ENCODE data around the gene PLEKHO2.

The PLEKHO2 gene

GRCh38 chr15:64894395-64895056, 52.8 kb downstream of the PLEKHO2 start:
- FAIRE-seq, result no peak

GRCh38 chr15:64895285-64896065, 53.8 kb downstream of the PLEKHO2 start:
- no peak for FAIRE-seq

GRCh38 chr15:64896371-64897069, 54.8 kb downstream of the PLEKHO2 start:
- no peak for FAIRE-seq

GRCh38 chr15:64897345-64897985, 55.8 kb downstream of the PLEKHO2 start:
- no peak for FAIRE-seq

- FAIRE-seq, result no peak
Observed at GRCh38 chr15:64898406-64898805, 56.7 kb downstream of the PLEKHO2 start.

GRCh38 chr15:64901141-64901540, 59.4 kb downstream of the PLEKHO2 start:
- FAIRE-seq, result no peak

- no peak for FAIRE-seq
Observed at GRCh38 chr15:64901914-64902313, 60.2 kb downstream of the PLEKHO2 start.

GRCh38 chr15:64902863-64903262, 61.1 kb downstream of the PLEKHO2 start:
- FAIRE-seq, result no peak

GRCh38 chr15:64903326-64903950, 61.7 kb downstream of the PLEKHO2 start:
- no peak for FAIRE-seq

GRCh38 chr15:64904189-64904588, 62.5 kb downstream of the PLEKHO2 start:
- FAIRE-seq, result no peak

- no peak for FAIRE-seq
Observed at GRCh38 chr15:64905119-64905831, 63.6 kb downstream of the PLEKHO2 start.

GRCh38 chr15:64905941-64906340, 64.2 kb downstream of the PLEKHO2 start:
- FAIRE-seq, result no peak

- no peak for FAIRE-seq
Observed at GRCh38 chr15:64906402-64906801, 64.7 kb downstream of the PLEKHO2 start.

- FAIRE-seq, result no peak
Observed at GRCh38 chr15:64907991-64908390, 66.3 kb downstream of the PLEKHO2 start.

- FAIRE-seq, result no peak
Observed at GRCh38 chr15:64909546-64909945, 67.8 kb downstream of the PLEKHO2 start.

- no peak for FAIRE-seq
Observed at GRCh38 chr15:64911311-64912186, 69.8 kb downstream of the PLEKHO2 start, which contains the start of gene ANKDD1A. ANKDD1A (plus strand) TSS chr15:64911902; CDS start chr15:64911931, 29 bp downstream.

- no peak for FAIRE-seq
Observed at GRCh38 chr15:64912379-64913325, 70.9 kb downstream of the PLEKHO2 start.

- no peak for FAIRE-seq
Observed at GRCh38 chr15:64915518-64916227, 74.0 kb downstream of the PLEKHO2 start.

- no peak for FAIRE-seq
Observed at GRCh38 chr15:64916365-64916764, 74.7 kb downstream of the PLEKHO2 start.

Measured in endometrium (tissue), 2 donors.